GM10248 (cell line): ENCODE measurements around the gene PTPN1.

ENCODE experiments used
- CTCF ChIA-PET: fragments of 300-600 bp; sonication (Branson Sonifier 250); formaldehyde crosslinking; extraction: SDS; loops from one replicate; lab custom pipeline; 2021; ENCODE audit warnings: antibody characterized with exemption; lab: Yijun Ruan, JAX
- POLR2A ChIA-PET: fragments of 350-650 bp; sonication (Branson Sonifier 250); formaldehyde crosslinking; extraction: SDS; loops from one replicate; lab custom pipeline; 2020; ENCODE audit warnings: antibody characterized with exemption; lab: Yijun Ruan, JAX
- DNase-seq: peaks from one replicate; pipeline ENCODE4 v3.0.0; 2012; ENCODE audit errors: extremely low spot score
- TF ChIP-seq, protein P1 (sequence below): IDR thresholded peaks from 2 replicates; pipeline ENCODE4 v1.5.1; 2012; ENCODE audit warnings: mild to moderate bottlenecking, low read depth; ENCODE audit errors: extremely low read depth, missing control alignments, control extremely low read depth

The PTPN1 gene

DNA sequence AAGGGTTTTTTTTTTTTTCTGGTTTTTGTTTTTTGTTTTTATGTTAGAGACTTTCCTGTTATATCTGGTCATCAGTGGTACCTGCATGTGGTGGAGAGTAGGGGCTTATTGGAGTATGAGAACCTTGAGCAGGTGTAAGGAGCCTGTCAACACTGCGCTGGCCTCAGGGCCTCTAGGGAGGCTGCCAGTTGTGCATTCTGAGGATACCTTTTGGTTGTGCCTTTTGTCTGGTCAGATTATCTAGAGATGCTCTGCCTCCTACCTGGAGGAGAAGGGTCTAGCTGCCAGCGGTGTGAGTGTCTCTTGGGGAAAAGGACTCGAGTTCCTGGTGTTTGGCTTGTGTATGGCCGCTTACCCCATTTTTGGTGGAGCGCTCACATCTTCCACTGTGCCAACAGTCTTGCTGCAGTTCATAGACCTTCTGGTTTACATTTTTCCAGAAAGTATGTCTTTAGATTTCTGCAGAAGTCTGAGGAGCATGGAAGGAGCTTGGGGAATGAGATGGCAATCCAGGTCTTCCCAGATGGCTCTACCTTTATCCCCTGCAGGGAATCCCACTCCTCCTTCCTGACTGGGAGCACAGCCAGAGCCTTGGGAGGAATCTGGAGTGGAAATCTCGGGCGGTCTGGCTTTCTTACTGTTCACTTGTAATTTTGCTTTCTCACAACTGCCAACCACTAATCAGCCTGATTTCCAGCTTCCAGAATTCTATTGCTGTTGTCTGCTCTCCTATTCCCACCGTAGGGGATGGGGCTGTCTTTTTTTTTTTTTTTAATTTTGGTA lies 49.9 kb downstream of the PTPN1 start:
- CTCF ChIA-PET = interaction anchor here (1.2 to 1.6 kb wide), 3 partner anchors 9 to 82 kb away, joined by 3 to 4 read pairs (median 3); no protein-coding TSS in a partner anchor
- TF ChIP-seq, protein P1, sequence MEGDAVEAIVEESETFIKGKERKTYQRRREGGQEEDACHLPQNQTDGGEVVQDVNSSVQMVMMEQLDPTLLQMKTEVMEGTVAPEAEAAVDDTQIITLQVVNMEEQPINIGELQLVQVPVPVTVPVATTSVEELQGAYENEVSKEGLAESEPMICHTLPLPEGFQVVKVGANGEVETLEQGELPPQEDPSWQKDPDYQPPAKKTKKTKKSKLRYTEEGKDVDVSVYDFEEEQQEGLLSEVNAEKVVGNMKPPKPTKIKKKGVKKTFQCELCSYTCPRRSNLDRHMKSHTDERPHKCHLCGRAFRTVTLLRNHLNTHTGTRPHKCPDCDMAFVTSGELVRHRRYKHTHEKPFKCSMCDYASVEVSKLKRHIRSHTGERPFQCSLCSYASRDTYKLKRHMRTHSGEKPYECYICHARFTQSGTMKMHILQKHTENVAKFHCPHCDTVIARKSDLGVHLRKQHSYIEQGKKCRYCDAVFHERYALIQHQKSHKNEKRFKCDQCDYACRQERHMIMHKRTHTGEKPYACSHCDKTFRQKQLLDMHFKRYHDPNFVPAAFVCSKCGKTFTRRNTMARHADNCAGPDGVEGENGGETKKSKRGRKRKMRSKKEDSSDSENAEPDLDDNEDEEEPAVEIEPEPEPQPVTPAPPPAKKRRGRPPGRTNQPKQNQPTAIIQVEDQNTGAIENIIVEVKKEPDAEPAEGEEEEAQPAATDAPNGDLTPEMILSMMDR = no peak
- no peak for DNase-seq
- POLR2A ChIA-PET = interaction anchor here (0.7 kb wide), 1 partner anchor 77 kb away, joined by 3 read pairs; no protein-coding TSS in a partner anchor

DNA sequence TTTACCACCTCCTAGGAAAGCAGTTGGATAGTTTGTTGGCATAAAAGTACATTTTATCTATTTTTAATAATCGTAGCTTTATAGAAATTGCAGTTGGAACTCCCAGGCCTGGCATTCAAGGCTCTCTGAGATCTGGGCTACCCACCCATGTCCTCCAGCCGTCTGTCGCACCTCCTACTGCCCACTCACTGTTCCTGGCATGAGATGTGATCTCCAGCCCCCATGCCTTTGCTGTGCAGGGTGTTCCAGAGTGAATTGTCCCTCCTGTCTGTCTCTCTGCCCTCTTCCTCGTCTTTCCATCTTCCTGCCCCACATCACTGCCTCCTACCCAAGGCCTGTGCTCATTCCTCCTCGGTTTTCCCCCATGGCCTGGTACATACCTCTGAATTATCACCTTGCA lies 50.7 kb downstream of the PTPN1 start:
- CTCF ChIA-PET = interaction anchor here (1.2 to 2.9 kb wide), 7 partner anchors 8 to 82 kb away, joined by 3 to 10 read pairs (median 4); no protein-coding TSS in a partner anchor
- POLR2A ChIA-PET = no interaction called here
- TF ChIP-seq, protein P1 = no peak
- no peak for DNase-seq

DNA sequence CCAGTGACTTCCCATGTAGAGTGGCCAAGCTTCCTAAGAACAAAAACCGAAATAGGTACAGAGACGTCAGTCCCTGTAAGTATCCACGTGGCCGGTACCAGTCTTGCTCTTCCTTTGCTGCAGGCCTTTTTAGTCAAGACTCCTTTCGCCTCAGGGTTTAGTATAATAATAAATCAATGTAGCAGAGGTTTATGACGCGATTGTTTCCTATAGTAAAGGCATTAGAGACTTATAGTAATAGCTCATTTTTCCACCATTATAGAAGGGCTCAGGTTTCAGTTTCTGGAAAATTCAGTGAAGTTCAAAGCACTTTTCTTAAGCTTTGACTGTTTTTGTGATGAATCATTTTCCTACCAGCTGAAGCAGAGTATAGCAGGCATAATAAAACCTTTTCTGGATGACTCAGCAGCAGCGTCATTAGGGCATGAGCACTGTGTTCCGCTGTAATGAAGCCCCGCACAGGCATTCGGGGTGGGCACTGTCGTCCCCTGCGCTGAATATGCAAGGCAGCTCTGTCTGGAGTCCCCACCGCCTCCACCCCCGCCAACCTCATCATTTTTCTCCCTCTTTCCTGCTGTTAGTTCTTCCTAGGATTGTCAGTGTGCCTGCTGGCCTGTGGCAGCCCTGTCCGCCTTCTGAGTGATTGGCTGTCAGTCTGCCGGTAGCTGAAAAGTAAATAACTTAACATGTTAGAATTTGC lies 51.3 kb downstream of the PTPN1 start:
- ChIA-PET POLR2A (no interaction called here), CTCF (interaction anchor here (0.8 to 2.9 kb wide), 12 partner anchors 8 to 441 kb away, joined by 3 to 10 read pairs (median 4); partner anchors contain the start of gene CEBPB)
- TF ChIP-seq, protein P1 = no peak
- DNase-seq = no peak

DNA sequence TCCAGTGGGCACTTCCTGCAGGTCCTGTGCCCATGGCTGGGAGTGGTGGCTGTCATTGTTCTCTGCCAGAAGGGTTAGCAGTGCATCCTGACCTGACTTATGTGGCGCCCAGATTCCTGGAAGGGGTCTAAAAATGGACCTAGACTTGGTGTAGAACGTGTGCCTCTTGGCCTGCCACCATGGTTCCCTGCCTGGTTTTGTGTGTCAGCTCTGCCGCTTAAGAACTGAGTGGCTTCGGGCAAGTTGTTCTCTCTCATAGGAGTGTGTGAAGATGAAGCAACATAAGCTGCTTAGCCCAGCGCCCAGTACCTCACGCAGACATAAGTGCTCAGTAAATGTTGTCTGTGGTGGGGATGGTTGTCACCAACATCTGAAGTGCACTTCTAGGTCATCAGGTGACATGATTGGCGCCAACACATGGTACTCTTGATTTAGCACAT lies 52.1 kb downstream of the PTPN1 start:
- ChIA-PET POLR2A (no interaction called here), CTCF (interaction anchor here (1.0 to 2.9 kb wide), 9 partner anchors 8 to 442 kb away, joined by 3 to 10 read pairs (median 6); partner anchors contain the start of gene CEBPB)

DNA sequence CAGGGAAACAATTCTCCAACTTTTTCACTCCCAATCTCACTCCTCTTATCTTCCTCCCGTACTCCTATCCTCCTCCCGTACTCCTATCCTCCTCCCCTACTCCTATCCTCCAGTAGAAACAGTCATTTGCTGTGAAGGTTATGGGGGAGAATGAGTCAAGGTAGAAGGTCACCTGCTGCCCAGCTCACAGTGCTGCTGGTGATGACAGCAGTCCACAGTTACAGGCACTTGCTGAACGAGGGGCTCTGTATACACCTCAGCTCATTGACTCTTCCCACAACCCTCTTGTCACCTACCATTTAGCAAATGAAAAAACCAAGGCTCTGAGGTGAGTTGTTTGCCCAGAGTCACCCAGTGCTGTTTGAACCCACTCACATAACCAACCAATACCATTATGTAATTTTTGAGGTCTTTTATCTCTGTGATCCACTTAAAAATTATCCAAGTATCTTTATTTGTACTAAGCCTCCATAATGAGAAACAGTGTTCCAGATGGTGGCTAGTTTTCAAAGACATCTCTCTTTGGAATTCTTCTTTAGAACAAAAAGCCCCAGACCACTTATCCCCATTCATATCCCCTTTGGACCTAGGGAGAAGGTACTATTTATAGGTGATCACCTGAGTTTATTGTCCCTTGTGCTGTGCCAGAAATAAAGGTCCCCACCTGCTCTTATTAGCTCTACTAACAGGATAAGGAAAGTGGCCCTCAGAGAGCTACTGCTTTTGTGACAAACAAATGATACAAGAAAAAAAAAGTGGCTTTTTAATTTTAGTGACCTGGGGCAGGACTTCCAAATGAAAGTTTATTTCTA lies 53.2 kb downstream of the PTPN1 start:
- DNase-seq = no peak
- ChIA-PET CTCF (interaction anchor here (1.8 to 2.9 kb wide), 3 partner anchors 10 to 71 kb away, joined by 7 to 10 read pairs (median 9); no protein-coding TSS in a partner anchor), POLR2A (no interaction called here)
- TF ChIP-seq, protein P1 = no peak

More for the DNA sequence above, 52.1 kb downstream of the PTPN1 start:
- TF ChIP-seq, protein P1 = no peak
- DNase-seq = no peak
